ENCODE results near the gene ASPSCR1.

- TF ChIP-seq POLR2AphosphoS5 (IDR thresholded peaks at IDR 0.05; ENCODE audit: low read depth, low read length) (no peak), ATF3 (IDR thresholded peaks at IDR 0.05) (no peak), SP1 (IDR thresholded peaks at IDR 0.05; ENCODE audit: low read depth) (no peak), CTCF (IDR thresholded peaks at IDR 0.05 in 2 of 3, conservative IDR thresholded peaks at IDR 0.05 in 1 of 3; ENCODE audit: borderline replicate concordance in 1 of 3, insufficient read depth in 1 of 3, low read depth in 2 of 3, low read length in 2 of 3) (no peak), YY1 (IDR thresholded peaks at IDR 0.05; ENCODE audit: extremely low read depth, insufficient replicate concordance, low read depth, low read length) (no peak), POLR2A (IDR thresholded peaks at IDR 0.05; ENCODE audit: borderline replicate concordance, extremely low read depth, insufficient read depth, insufficient read length) (no peak), REST (IDR thresholded peaks at IDR 0.05; ENCODE audit: low read depth) (no peak), MAX (IDR thresholded peaks at IDR 0.05) (no peak), EZH2 (IDR thresholded peaks at IDR 0.05) (no peak), ZNF274 (IDR thresholded peaks at IDR 0.05; ENCODE audit: low read depth, low read length) (no peak), TCF7L2 (IDR thresholded peaks at IDR 0.05; ENCODE audit: borderline replicate concordance, extremely low read depth, insufficient read depth, insufficient read length) (no peak), EZH2phosphoT487 (IDR thresholded peaks at IDR 0.05; ENCODE audit: borderline replicate concordance) (no peak)
Measured at GRCh38 chr17:82029990-82030469, 52.6 kb downstream of the ASPSCR1 start.

All from HCT116 (cell line).